ENCODE measurements around the gene PDSS2.

DNA sequence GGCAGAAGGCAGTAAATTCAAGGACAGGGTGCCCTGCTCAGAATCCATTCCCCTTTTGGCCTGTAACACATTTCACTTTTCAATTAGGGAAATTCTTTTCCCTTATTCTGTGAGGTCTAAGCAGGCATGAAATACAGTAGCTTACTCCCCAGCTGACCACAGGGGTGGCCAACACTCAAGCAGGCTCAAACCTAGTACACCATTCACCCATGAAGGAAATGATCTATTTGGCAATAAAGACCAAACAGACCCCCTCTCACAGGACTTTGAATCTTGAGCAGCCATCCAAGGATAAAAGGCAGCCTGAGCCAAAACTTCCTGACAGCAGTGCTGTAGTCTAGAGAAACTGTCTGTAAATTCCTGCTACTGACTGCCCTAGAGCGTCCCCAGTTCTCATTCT is 17.7 kb downstream of the PDSS2 start:
- TF ChIP-seq, protein P1, sequence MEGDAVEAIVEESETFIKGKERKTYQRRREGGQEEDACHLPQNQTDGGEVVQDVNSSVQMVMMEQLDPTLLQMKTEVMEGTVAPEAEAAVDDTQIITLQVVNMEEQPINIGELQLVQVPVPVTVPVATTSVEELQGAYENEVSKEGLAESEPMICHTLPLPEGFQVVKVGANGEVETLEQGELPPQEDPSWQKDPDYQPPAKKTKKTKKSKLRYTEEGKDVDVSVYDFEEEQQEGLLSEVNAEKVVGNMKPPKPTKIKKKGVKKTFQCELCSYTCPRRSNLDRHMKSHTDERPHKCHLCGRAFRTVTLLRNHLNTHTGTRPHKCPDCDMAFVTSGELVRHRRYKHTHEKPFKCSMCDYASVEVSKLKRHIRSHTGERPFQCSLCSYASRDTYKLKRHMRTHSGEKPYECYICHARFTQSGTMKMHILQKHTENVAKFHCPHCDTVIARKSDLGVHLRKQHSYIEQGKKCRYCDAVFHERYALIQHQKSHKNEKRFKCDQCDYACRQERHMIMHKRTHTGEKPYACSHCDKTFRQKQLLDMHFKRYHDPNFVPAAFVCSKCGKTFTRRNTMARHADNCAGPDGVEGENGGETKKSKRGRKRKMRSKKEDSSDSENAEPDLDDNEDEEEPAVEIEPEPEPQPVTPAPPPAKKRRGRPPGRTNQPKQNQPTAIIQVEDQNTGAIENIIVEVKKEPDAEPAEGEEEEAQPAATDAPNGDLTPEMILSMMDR (IDR thresholded peaks at IDR 0.05 in 8 of 11, conservative IDR thresholded peaks at IDR 0.05 in 3 of 11): no peak
- TF ChIP-seq POLR2A (IDR thresholded peaks at IDR 0.05): no peak
